ENCODE results near the gene SP1. TPM values are rescaled to one million over a fixed set of nuclear protein-coding genes. Genes with fewer than 3 reads are reported as not detected.
"Not testable (repeated sequence)": the region's sequence is repeated elsewhere in the genome, so short reads cannot be mapped to it uniquely, and the experiment has no call there.

The SP1 gene
- total RNA-seq, 4 donors from 2014 or later: 56.1 to 83.4 (median 67.8) TPM

GRCh38 chr12:53365245-53365904, 14.6 kb upstream of the SP1 start:
- TF ChIP-seq CTCF (IDR thresholded peaks at IDR 0.05) (no peak), POLR2A (IDR thresholded peaks at IDR 0.05) (no peak)
- H3K36me3 ChIP-seq: no peaks in the 10 kb centered on the region
- no peaks in the 10 kb centered on the region for H3K9me3 ChIP-seq
- H3K27me3 ChIP-seq: no peaks in the 10 kb centered on the region
- H3K4me3 ChIP-seq: no peak overlapping the region
- DNase-seq: no peak
- peaks cover 0 to 22% (median 2%) of the 10 kb centered on the region in 4 donors for H3K4me1 ChIP-seq
- peak overlapping the region in 2 of 4 donors; percentile 18 to 35 for H3K27ac ChIP-seq

- not testable (repeated sequence) for H3K36me3 ChIP-seq, H3K9me3 ChIP-seq, DNase-seq, H3K27me3 ChIP-seq, H3K4me3 ChIP-seq
- peaks cover 0 to 30% (median 7%) of the 10 kb centered on the region in 4 donors for H3K4me1 ChIP-seq
- H3K27ac ChIP-seq: peak overlapping the region; percentile 8 to 99 (median 45)
These were observed 6.3 kb upstream of the SP1 start for GRCh38 chr12:53373554-53374133.

GRCh38 chr12:53374277-53374676, 5.7 kb upstream of the SP1 start:
- peak overlapping the region in 3 of 4 donors; percentile 8 to 99 (median 67) for H3K27ac ChIP-seq

GRCh38 chr12:53376747-53377146, 3.2 kb upstream of the SP1 start:
- no peak overlapping the region for H3K4me3 ChIP-seq
- TF ChIP-seq CTCF (IDR thresholded peaks at IDR 0.05): no peak
- TF ChIP-seq POLR2A (IDR thresholded peaks at IDR 0.05): no peak
- no peak for DNase-seq
- H3K27me3 ChIP-seq: no peaks in the 10 kb centered on the region
- peaks cover 2 to 21% (median 8%) of the 10 kb centered on the region in 4 donors for H3K4me1 ChIP-seq
- H3K36me3 ChIP-seq: peaks cover 0 to 2% (median 0%) of the 10 kb centered on the region in 3 donors
- H3K27ac ChIP-seq: no peak overlapping the region
- no peaks in the 10 kb centered on the region for H3K9me3 ChIP-seq

More at GRCh38 chr12:53374277-53374676, 5.7 kb upstream of the SP1 start:
- not testable (repeated sequence) for H3K27me3 ChIP-seq, H3K9me3 ChIP-seq, H3K4me3 ChIP-seq, DNase-seq, H3K36me3 ChIP-seq
- H3K4me1 ChIP-seq: peaks cover 0 to 28% (median 8%) of the 10 kb centered on the region in 4 donors

- TF ChIP-seq POLR2A (IDR thresholded peaks at IDR 0.05) (no peak), CTCF (IDR thresholded peaks at IDR 0.05) (no peak)
- H3K4me3 ChIP-seq: no peak overlapping the region
- H3K4me1 ChIP-seq: peaks cover 3 to 29% (median 19%) of the 10 kb centered on the region in 4 donors
- DNase-seq: peak in 1 of 3 donors; percentile 42
- H3K9me3 ChIP-seq: no peaks in the 10 kb centered on the region
- peak overlapping the region; percentile 88 to 94 (median 91) for H3K27ac ChIP-seq
- H3K27me3 ChIP-seq: no peaks in the 10 kb centered on the region
- H3K36me3 ChIP-seq: peaks cover 0 to 16% (median 0%) of the 10 kb centered on the region in 3 donors
These were observed 1.8 kb upstream of the SP1 start for GRCh38 chr12:53378222-53378621.

- DNase-seq: peak in 1 of 3 donors; percentile 21
- peaks cover 0 to 22% (median 0%) of the 10 kb centered on the region in 3 donors for H3K36me3 ChIP-seq
- H3K4me1 ChIP-seq: peaks cover 3 to 36% (median 23%) of the 10 kb centered on the region in 4 donors
- H3K27me3 ChIP-seq: no peaks in the 10 kb centered on the region
- peak overlapping the region; percentile 36 to 58 (median 52) for H3K4me3 ChIP-seq
- H3K27ac ChIP-seq: peak overlapping the region; percentile 88 to 94 (median 91)
- TF ChIP-seq POLR2A (IDR thresholded peaks at IDR 0.05): no peak
- TF ChIP-seq CTCF (IDR thresholded peaks at IDR 0.05): peak in 1 of 6 experiments; percentile 2
- H3K9me3 ChIP-seq: no peaks in the 10 kb centered on the region
These were observed 1.1 kb upstream of the SP1 start for GRCh38 chr12:53378724-53379388.
